GM18505 (cell line): ENCODE results near the gene NFYC.
A peak's percentile ranks its signal among the peaks of the same experiment; 100 is the strongest.

ENCODE experiments used
- ATAC-seq: cut with Tn5 transposase; IDR thresholded peaks from one replicate; pipeline ENCODE4 v1.9.1; 2021; ENCODE audit not compliant: unreplicated experiment
- POLR2A ChIP-seq: IDR thresholded peaks from 4 replicates; pipeline ENCODE4 v1.6.1; 2011; ENCODE audit warnings: borderline replicate concordance; ENCODE audit not compliant: insufficient read depth, insufficient read length; ENCODE audit errors: extremely low read depth

The NFYC gene

DNA sequence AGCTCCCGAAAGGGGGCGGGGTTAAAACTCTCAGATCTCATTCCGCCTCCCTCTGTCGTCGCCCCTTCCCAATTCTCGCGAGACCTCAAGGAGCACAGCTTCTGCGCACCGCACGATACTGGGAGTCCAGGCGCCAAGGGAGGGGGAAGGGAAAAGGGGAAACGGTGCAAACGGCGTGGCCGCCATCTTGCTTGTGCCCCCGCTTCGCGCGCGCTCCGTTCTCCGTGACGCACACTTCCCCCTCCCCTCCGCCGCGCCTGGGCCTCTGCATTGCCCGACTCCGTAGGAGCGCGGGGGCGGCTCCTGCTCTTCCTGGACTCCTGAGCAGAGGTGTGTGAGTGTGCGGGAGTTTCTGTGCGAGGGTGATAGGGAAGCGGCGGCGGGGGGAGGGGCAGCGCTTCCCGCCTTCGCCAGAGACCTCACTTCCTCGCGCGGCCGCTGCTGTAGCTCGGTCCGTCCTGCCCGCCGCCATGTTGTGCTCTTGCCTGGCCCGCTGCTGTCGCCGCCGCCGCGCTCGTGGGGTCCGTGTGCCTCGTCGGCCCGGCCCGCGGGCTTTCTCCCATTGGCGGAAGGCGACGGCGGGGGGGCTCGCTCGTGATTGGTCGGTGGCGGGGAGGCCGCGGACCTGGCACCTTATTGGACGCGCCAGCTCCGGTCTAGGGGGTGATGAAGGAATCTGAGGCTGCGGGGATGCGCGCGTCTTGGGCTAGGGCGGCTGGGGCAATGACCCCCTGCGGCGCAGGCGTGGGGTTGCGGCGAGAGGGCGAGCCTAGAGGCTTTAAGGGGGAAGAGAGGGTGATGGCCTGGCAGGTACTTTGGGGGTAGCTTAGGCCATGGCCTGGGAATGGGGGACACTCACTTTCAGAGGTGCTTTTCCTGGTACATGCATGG is at the start of gene NFYC:
Gene NFYC, plus strand, starts transcription at position 167 of the 891 bp plus-strand sequence. CDS start 47,140 bp downstream, outside the sequence.
- peak; percentile 93 for TF ChIP-seq POLR2A
- peak; percentile 80 for ATAC-seq

DNA sequence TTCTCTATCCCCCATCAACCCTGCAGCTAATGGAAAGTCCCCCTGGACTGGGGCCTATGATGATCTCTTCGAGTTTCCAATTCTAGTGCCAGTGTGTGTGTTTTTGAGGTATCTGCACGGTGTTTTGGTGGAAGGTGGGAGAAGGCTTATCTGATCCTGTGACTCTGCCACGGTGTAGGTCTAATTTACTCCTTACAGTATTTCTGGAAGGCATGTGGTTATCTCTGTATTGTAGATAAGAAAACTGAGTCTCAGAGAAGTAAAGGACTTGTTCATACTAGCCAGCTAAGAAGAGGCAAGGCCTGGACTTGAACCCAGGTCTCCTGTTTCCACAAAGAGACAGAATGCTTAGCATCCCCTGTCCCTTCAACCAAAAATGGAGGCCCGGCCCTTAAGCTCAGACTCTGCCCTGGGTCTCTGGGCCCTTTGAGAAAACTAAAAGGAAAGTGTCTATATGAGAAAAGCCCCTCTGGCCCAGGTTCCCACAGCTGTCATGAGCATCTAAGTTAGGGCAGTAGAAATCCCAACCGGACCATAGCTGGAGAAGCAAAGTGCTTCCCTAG is 46.3 kb upstream of the NFYC start:
- no peak for TF ChIP-seq POLR2A
- no peak for ATAC-seq

DNA sequence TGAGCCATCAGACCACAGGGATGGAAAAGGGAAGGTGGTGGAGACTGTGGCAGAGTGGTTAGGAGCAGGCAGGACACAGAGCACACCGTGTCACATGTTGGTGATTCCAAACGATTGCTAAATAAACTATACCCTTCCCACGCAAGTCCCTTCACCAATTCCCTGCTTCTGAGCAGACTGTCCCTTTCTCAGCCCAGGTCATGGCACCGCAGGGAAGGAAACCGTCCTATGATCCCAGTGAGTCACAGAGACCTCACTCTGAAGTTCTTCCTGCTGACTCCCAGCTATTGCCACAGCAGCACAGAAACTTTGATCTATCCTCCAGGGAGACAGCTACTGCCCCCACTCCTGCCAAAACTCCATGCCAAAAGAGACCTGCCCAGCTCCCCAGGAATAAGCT is 45.2 kb upstream of the NFYC start:
- ATAC-seq: no peak
- TF ChIP-seq POLR2A: no peak

DNA sequence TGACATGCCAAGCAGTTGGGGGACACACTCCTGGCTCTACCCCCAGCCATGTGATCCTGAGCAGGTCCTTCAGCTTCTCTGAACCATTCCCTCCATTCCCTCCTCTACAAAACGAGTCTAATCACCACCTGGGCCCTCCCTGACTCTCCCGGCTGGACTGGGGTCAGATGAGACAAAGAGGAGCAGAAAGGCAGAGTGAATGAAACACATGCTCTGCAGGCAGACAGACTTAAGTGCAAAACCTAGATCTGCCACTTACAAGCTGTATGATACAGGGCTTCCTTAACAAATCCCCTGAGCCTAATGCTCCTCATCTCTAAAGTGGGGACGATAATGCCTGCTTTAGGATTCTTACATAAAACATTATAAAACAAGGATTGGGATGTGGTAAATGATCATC is 43.3 kb upstream of the NFYC start:
- TF ChIP-seq POLR2A: no peak
- no peak for ATAC-seq

DNA sequence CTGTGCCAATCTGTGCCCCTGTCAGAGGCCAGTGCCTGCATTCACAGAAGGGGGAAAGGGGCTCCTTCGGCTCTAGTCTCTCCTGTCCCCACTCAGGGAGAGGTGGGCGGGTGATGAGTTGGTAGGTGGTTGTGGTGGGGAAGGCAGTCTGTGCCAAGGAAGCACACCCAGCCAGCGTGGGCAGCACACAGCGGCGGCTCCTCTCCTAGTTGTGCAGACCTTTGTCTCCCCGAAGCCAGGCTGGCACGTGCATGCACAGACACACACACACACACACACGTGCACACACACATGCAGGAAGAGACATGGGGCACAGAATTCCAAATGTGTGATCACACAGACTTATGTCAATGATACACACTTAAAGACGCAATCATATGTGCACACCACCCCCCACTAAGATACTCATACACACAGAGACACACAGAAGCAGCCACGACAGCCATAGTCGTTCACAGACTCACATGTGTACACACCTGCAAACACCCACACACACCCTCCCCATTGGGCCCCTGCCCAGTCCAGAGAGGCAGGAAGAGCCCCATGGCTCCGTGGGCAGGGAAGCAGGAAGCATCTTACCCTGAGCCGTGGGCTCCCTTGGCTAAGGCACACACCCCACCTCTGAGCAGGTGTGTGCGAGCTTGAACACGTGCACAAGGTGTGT is 42.4 kb upstream of the NFYC start:
- TF ChIP-seq POLR2A: no peak
- ATAC-seq: no peak

DNA sequence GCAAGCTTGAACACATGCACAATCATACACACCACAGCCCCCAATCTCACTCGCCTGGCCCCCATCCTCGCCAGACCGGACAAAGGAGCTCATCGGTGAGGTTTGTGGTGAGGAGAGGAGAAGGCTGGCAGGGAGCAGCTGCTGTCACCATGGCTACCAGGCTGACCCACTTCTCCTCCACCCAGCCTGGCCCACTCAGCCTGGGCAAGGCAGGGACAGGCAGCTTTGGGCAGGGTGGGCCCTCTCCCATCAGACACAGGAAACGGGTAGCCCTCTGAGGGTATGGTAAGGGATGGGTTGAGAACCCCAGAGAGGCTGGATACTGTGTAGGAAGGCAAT is 41.9 kb upstream of the NFYC start:
- no peak for TF ChIP-seq POLR2A
- ATAC-seq: no peak

DNA sequence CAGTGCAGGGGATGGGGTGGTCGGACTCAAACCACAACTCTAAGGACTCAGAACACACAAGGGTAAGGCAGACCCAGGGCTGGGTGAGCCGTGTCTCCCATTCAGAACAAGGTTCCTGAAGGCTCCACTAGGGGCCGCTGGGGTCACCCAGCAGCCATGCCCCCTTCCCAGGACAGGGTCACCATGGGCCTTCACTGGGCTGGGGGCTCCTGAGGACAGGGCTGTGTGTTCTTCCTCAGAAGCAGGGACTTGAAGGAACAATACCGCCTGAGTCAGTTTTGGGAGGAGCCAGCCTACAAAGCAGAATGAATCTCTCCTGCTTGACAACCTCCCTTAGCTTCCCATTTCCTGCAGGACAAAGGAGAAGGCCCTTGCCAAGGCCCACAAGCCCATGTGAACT is 41.4 kb upstream of the NFYC start:
- TF ChIP-seq POLR2A: no peak

DNA sequence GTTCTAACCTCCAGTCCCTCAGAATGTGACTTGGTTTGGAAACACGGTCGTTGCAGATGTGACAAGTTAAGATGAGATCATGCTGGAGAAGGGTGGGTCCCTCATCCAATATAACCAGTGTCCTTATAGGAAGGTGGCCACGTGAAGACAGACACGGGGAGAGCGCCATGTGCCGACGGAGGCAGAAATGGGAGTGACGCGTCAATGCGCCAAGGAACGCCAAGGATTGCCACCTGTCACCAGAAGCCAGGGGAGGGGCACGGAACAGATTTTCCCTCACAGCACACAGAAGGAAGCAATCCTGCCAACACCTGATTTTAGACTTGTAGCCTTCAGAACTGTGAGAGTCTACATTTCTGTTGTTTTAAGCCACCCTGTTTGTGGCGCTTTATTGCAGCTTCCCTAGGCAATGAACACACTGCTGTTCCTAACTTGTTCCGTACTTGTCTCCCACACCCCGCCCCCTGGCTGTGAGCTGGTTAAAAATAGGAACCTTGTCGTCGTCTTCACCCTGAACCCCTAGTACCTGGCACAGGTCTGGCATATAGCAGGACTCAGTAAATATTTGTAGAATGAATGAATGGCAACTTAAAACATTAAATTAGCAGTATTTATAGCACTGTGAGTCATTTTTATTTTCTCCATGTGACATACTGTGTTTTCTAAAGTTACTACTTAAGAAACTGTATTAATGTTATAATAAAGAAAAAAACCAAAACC is 40.2 kb upstream of the NFYC start:
- ATAC-seq: no peak
- no peak for TF ChIP-seq POLR2A

More for the DNA sequence above, 41.4 kb upstream of the NFYC start:
- ATAC-seq: no peak

DNA sequence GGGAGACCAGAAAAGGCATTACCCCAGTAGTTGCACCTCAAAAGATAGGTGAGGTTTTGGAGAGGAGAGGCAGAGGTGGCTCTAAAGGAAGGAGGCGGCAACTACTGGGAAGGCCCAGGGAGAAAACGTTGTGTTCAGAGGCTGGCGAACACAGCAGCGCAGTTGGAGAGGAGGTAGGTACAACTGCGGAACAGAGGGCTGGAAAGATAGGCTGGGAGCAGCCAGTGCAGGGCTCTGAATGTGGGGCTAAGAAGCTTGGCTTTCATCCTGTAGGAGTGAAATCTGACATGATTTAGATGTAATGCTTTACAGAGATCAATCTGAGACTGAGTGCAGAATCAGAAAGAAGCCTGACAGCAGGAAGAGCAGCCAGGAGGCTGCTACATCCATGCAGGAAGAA is 39.0 kb upstream of the NFYC start:
- no peak for TF ChIP-seq POLR2A
- ATAC-seq: no peak

DNA sequence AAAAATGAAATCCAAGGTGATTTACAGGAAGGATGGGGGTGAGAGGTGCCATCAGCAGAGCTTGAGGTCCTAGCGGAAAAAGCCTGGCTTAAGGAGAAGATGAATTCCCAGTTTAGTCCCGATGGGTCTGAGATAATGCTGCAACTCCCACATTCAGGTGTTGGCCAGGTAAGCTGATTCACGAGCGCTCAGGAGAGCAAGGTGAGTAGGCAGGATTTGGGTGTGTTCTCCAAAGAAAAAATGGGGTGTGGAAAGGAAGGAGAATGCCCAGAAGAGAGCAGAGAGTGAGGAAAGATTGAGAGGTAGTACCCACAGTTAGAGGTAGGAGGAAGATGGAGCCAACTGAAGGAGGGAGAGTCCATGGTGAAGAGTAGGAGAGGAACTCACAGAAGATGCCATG is 38.5 kb upstream of the NFYC start:
- no peak for TF ChIP-seq POLR2A
- no peak for ATAC-seq

DNA sequence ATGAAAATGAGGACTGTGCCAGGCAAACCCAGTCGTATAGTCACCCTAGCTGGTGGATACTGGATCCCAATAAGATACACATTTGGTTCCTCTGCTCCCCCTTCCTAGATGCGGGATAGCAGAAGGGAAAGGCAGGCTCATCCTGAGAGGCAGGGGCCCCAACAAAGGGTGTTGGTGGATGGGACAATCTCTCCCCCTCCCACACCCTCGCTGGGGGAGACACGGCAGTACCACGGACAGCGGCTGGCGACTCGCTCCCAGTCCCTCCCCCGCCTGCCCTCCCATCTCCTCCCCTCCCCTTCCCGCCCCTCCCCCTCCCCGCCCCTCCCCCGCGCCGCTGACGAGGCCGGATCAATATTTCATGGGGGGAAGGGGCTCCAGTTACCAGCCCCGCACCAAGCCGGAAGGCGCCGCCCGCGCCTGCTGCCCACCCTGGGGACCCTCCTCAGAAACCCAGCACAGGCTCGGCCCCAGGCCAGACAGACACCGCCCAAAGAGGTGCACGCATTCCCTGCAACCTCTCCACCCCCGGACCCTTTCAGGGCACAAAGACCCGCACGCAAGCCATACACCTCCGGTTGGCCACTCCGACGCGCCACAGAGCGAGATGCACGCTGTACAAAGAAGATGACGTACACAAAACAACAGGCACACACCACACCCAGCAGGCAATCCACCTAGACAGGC is 37.5 kb upstream of the NFYC start:
- no peak for TF ChIP-seq POLR2A
- ATAC-seq: no peak

DNA sequence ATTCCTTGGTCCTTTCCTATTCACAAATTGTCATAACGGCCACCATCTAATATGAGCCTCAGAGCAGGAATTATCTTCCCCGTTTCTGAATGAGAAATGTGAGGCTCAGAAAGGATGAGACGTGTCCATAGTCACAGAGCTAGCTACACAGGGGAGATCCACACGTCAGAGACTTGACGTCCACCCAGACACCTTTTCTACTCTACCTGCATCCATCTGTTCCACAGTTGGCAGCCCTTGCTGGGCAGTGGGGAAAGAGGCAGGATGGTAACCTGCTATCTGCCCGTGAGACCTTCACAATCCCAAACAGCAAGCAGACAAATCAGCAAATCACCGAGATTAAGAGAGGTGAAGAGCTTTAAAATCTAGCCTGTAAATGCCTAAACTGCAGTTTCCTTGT is 34.5 kb upstream of the NFYC start:
- no peak for ATAC-seq
- no peak for TF ChIP-seq POLR2A
